ENCODE results near the gene TNFSF12.

Gene TNFSF12

GRCh38 chr17:7570351-7570750, 21.5 kb downstream of the TNFSF12 start:
- DNase-seq (ENCODE audit: low read depth): no peak

DNA sequence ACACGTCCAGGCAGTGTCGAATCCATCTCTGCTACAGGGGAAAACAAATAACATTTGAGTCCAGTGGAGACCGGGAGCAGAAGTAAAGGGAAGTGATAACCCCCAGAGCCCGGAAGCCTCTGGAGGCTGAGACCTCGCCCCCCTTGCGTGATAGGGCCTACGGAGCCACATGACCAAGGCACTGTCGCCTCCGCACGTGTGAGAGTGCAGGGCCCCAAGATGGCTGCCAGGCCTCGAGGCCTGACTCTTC, 23.4 kb downstream of the TNFSF12 start:
- no peak for DNase-seq (ENCODE audit: low read depth)

GRCh38 chr17:7572588-7573323, 23.9 kb downstream of the TNFSF12 start:
- peak; percentile 96 for DNase-seq (ENCODE audit: low read depth)

DNA sequence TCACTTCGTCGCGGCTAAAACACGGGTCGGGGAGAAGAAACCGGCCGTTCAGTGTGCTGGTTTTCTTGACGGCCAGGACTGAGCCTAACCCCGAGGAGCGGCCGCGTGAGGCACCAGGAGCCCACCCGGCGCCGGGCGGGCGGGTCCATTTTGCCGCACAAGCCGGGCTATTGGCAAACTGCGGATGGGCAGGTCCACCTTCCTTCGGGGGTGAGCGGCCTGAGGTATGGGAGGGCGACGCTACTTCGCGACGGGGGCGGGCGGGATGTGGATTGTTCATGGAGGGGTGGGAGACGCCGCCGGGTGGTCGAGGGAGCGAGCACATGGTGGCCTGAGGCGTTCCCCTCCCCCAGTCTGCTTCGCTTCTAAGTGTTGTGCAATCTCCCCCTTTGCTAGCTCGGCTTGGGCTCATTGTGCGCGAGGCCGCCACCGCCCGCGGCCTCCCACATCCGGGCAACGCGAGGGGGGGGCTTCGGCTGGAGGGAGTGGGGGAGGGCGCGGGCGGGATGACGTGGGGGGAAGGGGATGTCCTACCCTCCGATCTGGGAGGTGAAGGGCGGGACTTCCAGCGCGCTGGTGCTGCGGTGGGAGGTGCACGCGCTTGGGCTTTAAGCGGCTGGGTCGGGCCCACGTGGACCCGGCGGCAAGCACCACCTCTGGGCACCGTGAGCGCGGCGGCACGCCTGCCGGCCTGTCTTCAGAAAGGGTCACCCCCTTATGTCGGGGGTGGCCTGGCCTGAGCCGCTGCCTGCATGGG, 24.6 kb downstream of the TNFSF12 start:
- DNase-seq (ENCODE audit: low read depth): peak; percentile 67

GRCh38 chr17:7574176-7574953, 25.5 kb downstream of the TNFSF12 start:
- DNase-seq (ENCODE audit: low read depth): no peak

GRCh38 chr17:7575481-7575883, 26.6 kb downstream of the TNFSF12 start:
- DNase-seq (ENCODE audit: low read depth): no peak

DNA sequence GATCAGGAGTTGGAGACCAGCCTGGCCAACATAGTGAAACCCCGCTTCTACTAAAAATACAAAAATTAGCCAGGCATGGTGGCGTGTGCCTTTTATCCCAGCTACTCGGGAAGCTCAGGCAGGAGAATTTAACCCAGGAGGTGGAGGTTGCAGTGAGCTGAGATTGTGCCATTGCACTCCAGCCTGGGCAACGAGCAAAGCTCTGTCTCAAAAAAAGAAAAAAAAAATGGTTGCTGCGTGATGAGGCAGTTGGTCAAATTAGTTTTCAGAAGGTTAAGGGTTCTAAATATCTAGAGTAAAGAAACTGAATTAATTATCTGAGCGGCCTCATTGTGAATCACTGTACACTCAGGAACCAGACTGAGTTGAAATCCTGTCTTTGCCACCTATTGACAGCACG, 27.1 kb downstream of the TNFSF12 start:
- no peak for DNase-seq (ENCODE audit: low read depth)

DNA sequence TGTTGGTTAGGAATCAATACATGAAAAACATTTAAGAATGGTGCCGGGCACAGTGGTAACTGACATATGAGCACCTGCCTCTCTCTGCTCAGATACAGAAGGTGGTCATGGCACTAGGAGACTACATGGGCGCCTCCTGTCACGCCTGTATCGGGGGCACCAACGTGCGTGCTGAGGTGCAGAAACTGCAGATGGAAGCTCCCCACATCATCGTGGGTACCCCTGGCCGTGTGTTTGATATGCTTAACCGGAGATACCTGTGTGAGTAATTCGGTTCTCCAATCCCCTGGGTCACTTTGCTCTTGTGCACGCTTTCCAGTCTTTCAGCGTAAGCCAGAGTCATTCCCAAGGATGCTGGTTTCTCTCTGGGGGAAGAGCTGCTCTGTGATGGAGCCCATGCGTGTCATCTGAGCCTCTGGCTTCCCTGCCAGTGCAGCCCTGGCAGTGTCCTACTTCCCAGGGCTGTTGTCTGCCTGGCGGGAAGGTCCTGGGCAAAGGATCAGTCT, 27.6 kb downstream of the TNFSF12 start:
- no peak for DNase-seq (ENCODE audit: low read depth)

- no peak for DNase-seq (ENCODE audit: low read depth)
Observed at GRCh38 chr17:7577327-7578199, 28.7 kb downstream of the TNFSF12 start.

DNA sequence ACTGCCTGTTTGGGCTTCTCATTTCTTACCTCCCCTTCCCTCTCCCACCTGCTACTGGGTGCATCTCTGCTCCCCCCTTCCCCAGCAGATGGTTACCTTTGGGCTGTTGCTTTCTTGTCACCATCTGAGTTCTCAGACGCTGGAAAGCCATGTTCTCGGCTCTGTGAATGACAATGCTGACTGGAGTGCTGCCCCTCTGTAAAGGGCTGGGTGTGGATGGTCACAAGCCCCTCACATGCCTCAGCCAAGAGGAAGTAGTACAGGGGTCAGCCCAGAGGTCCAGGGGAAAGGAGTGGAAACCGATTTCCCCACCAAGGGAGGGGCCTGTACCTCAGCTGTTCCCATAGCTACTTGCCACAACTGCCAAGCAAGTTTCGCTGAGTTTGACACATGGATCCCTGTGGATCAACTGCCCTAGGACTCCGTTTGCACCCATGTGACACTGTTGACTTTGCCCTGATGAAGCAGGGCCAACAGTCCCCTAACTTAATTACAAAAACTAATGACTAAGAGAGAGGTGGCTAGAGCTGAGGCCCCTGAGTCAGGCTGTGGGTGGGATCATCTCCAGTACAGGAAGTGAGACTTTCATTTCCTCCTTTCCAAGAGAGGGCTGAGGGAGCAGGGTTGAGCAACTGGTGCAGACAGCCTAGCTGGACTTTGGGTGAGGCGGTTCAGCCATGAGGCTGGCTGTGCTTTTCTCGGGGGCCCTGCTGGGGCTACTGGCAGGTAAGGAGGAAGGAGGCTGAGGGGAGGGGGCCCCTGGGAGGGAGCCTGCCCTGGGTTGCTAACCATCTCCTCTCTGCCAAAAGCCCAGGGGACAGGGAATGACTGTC, 30.4 kb downstream of the TNFSF12 start, which contains the start of gene CD68:
TSS of gene CD68 (plus strand) at position 638 of the 833 bp plus-strand sequence. CDS start at position 678, 40 bp downstream.
- DNase-seq (ENCODE audit: low read depth): peak; percentile 96

- no peak for DNase-seq (ENCODE audit: low read depth)
Observed at GRCh38 chr17:7579834-7580603, 31.2 kb downstream of the TNFSF12 start.

GRCh38 chr17:7580604-7581575, 32.0 kb downstream of the TNFSF12 start:
- DNase-seq (ENCODE audit: low read depth): no peak

GRCh38 chr17:7582396-7583252, 33.8 kb downstream of the TNFSF12 start:
- no peak for DNase-seq (ENCODE audit: low read depth)

DNA sequence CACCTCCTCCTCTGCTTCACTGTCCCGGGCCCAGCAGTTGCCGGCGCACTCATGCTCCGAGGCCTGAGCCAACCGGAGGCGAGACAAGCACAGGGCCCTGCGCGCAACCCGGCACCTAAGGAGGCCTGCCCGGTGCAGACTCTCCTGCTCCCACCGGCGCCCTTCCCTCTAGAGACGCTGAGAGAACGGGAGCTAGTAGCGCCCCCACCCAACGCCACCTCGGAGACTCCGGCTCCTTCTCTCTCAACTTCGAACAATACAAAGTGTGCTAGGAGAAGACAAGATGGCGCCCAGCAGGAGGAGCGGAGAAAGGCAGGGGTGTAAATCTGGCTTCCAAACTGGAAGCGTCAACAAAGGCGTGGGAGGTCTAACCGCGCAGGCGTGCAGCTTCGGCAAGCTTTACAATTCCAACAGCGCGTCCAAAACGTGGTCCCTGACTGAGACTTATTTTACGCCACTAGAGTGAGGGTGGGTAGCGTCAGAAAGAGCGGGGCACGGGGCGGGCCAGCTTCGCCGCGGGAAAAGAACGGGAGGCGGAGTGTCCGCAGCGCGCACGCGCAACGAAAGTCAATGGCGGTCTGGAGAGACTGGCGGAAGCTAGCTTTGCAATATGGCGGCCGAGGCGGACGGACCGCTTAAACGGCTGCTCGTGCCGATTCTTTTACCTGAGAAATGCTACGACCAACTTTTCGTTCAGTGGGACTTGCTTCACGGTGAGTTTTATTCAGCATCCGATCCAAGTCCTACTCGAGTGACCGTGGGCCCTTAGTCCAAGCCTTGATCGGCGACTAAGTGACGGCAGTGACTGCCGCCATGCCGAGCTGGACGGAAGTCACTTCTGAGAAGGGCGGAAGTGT, 34.6 kb downstream of the TNFSF12 start, which contains the start of gene MPDU1:
TSS of gene MPDU1 (plus strand) at position 600 of the 857 bp plus-strand sequence. CDS start at position 611, 11 bp downstream.
- DNase-seq (ENCODE audit: low read depth): peak; percentile 95

DNA sequence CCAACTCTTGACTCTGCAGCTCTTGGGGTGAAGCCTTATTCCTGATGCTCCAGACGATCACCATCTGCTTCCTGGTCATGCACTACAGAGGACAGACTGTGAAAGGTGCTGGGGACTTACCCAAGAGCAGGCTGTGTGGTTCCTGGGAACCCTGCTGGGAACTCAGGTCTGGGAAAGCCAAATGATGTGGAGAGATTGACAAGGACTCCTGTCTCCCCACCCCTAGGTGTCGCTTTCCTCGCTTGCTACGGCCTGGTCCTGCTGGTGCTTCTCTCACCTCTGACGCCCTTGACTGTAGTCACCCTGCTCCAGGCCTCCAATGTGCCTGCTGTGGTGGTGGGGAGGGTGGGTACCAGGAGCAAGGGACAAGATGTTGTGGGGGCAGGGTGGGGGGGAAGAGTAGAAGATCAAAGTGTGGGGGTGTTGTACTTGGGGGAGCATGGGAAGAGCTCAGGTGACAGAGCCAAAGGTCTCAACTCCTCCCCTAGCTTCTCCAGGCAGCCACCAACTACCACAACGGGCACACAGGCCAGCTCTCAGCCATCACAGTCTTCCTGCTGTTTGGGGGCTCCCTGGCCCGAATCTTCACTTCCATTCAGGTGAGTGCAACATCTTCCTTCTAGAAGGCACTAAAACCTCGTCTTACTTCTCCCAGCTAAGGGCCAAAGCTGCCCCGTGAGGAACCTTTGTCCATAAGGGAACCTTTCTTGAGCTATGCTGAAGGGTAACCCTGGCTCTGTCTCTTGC, 38.0 kb downstream of the TNFSF12 start:
- DNase-seq (ENCODE audit: low read depth): no peak

Measured in HS-5 (cell line).